HL-60 (cell line): Measurements from ENCODE around the gene TFAP2A.

Experiments used
- DNase-seq, 2 experiments: peaks; one replicate each; pipeline ENCODE4 v3.0.0-alpha.2; 2010 to 2020; ENCODE audit warnings: low read depth in 1 of 2, low spot score in 1 of 2
- H3K27ac ChIP-seq: fragments of 250-450 bp; sonication (Bioruptor Pico); replicated peaks from 2 replicates; pipeline ENCODE4 v1.5.1; 2020; ENCODE audit warnings: mild to moderate bottlenecking, moderate library complexity
- H3K27me3 ChIP-seq: fragments of 250-450 bp; sonication (Bioruptor Pico); 2 replicates; pipeline ENCODE4 v1.5.1; 2021; ENCODE audit warnings: mild to moderate bottlenecking, moderate library complexity; ENCODE audit not compliant: insufficient read depth, poor library complexity, severe bottlenecking
- H3K4me3 ChIP-seq: replicated peaks from 2 replicates; pipeline ENCODE4 v1.5.1; 2011; ENCODE audit warnings: mild to moderate bottlenecking, control low read depth, low read length; ENCODE audit not compliant: insufficient read depth
- GABPA ChIP-seq: IDR thresholded peaks from 2 replicates; pipeline ENCODE4 v1.6.1; 2012; ENCODE audit warnings: low read depth
- POLR2AphosphoS5 ChIP-seq: IDR thresholded peaks from 2 replicates; pipeline ENCODE4 v1.6.1; 2012; ENCODE audit warnings: low read depth
- SPI1 ChIP-seq: IDR thresholded peaks from 2 replicates; pipeline ENCODE4 v1.6.1; 2012; ENCODE audit warnings: low read depth, mild to moderate bottlenecking, borderline replicate concordance
- TF ChIP-seq, protein P1 (sequence below): IDR thresholded peaks from 2 replicates; pipeline ENCODE4 v1.6.1; 2012; ENCODE audit warnings: low read depth; ENCODE audit not compliant: insufficient replicate concordance
- TF ChIP-seq, protein P2 (sequence below): IDR thresholded peaks from one replicate; pipeline ENCODE4 v1.5.1; 2011; ENCODE audit warnings: low read length, control low read depth, inconsistent platforms; ENCODE audit not compliant: insufficient read depth

TFAP2A gene

DNA sequence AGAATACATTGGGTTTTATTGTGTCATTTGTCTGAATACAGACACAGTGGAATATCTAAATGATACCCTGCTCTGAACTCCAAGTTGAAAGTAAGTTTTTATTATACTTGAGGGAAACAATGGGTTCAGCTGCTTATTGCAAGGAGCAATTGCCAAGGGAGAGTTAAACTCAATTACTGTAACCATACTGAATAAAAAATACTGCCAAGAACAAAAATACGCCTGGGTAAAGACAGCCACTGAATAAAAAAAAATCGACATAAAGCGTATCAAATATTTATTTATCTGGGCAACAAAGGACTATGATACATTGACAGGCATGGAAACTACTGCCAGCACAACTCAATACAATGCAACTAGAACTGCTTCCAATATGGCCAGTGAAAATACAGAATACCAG is 18.1 kb downstream of the TFAP2A start:
- DNase-seq, result no peak
- Histone ChIP-seq H3K27me3 (no peaks in the 10 kb centered on the region), H3K27ac (no peak overlapping the region), H3K4me3 (no peak overlapping the region)
- TF ChIP-seq POLR2AphosphoS5 (no peak), GABPA (no peak), SPI1 (no peak)
- TF ChIP-seq, protein P1, sequence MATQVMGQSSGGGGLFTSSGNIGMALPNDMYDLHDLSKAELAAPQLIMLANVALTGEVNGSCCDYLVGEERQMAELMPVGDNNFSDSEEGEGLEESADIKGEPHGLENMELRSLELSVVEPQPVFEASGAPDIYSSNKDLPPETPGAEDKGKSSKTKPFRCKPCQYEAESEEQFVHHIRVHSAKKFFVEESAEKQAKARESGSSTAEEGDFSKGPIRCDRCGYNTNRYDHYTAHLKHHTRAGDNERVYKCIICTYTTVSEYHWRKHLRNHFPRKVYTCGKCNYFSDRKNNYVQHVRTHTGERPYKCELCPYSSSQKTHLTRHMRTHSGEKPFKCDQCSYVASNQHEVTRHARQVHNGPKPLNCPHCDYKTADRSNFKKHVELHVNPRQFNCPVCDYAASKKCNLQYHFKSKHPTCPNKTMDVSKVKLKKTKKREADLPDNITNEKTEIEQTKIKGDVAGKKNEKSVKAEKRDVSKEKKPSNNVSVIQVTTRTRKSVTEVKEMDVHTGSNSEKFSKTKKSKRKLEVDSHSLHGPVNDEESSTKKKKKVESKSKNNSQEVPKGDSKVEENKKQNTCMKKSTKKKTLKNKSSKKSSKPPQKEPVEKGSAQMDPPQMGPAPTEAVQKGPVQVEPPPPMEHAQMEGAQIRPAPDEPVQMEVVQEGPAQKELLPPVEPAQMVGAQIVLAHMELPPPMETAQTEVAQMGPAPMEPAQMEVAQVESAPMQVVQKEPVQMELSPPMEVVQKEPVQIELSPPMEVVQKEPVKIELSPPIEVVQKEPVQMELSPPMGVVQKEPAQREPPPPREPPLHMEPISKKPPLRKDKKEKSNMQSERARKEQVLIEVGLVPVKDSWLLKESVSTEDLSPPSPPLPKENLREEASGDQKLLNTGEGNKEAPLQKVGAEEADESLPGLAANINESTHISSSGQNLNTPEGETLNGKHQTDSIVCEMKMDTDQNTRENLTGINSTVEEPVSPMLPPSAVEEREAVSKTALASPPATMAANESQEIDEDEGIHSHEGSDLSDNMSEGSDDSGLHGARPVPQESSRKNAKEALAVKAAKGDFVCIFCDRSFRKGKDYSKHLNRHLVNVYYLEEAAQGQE, result no peak
- TF ChIP-seq, protein P2, sequence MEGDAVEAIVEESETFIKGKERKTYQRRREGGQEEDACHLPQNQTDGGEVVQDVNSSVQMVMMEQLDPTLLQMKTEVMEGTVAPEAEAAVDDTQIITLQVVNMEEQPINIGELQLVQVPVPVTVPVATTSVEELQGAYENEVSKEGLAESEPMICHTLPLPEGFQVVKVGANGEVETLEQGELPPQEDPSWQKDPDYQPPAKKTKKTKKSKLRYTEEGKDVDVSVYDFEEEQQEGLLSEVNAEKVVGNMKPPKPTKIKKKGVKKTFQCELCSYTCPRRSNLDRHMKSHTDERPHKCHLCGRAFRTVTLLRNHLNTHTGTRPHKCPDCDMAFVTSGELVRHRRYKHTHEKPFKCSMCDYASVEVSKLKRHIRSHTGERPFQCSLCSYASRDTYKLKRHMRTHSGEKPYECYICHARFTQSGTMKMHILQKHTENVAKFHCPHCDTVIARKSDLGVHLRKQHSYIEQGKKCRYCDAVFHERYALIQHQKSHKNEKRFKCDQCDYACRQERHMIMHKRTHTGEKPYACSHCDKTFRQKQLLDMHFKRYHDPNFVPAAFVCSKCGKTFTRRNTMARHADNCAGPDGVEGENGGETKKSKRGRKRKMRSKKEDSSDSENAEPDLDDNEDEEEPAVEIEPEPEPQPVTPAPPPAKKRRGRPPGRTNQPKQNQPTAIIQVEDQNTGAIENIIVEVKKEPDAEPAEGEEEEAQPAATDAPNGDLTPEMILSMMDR, result no peak

DNA sequence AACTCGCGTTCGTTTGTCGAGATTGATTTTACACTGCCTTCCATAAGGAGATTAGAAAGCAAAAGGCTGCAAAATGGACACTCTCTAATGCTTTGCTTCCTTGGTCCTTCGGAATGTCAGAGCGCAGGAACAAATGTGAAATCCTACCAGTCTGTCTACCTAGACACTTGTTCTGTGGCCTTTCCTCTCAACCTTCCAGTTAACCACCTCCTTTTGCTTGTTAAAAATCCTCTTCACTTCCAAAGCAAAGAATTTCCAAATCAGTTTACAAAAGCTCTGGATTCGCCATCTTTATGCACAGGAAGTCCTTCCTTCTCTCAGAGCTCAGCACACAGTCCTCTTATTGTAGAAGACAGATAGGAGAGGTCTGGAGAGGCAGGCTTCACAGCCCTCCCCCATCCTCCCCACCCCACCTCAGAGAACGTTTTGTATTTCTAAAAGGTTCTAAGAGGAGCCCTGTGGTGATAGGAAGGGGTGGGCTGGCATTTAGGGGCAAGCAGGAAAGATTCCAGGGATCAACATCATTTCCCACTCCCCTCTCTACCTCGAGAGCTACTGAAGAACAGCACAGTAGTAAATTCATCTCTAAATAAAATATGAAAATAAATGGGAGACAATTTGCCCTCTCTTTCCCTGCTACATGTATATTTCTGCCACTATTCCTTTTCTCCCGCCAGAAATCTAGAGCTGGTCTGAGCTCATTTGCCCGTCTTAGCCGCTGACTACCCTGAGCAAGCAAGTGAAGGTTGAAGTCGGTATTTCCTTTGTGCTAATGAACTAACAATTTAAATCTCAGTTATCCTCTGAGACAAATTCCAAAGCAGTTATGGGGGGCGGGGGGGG is 18.9 kb downstream of the TFAP2A start:
- no peak overlapping the region for H3K4me3 ChIP-seq
- DNase-seq, result no peak
- TF ChIP-seq SPI1 (no peak), GABPA (no peak)
- TF ChIP-seq, protein P1, result no peak
- TF ChIP-seq, protein P2, result no peak
- H3K27ac ChIP-seq, result no peak overlapping the region
- H3K27me3 ChIP-seq, result no peaks in the 10 kb centered on the region

DNA sequence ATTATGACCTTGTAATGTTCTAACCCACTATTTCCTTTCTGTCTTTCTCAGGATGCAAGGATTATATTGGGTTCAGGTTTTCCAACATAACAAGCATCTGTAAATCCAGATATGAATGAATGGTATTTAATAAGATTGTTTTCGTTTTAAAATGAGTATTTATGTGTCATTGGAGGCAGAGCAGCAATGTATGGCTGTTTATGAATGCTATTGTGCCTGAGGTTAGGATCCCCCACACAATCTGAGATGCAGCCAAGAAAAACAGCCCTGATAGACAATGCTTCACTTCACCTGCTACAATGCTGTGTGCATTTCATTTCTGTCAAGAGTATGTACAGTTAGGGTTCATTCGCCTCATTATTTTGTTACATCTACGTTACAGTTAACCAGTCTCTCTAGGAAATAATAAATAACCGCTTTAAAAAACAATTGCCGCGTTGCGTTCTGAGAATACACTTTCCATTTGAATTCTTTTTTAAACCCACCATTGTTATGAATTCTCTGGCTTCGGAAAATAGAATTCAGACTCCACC is 19.6 kb downstream of the TFAP2A start:
- Histone ChIP-seq H3K27ac (no peak overlapping the region), H3K4me3 (no peak overlapping the region), H3K27me3 (no peaks in the 10 kb centered on the region)
- DNase-seq, result no peak
- TF ChIP-seq, protein P2, result no peak
- TF ChIP-seq, protein P1, result no peak
- no peak for TF ChIP-seq GABPA
- TF ChIP-seq POLR2AphosphoS5, result no peak
- TF ChIP-seq SPI1, result no peak
